Measurements from ENCODE around the gene MELK. TPM values are rescaled to one million over a fixed set of nuclear protein-coding genes. Genes with fewer than 3 reads are reported as not detected.
"Not testable (repeated sequence)": the region's sequence is repeated elsewhere in the genome, so short reads cannot be mapped to it uniquely, and the experiment has no call there.

Gene MELK
- total and polyA plus RNA-seq, 4 donors, result 9.8 to 12.9 (median 12.0) TPM

DNA sequence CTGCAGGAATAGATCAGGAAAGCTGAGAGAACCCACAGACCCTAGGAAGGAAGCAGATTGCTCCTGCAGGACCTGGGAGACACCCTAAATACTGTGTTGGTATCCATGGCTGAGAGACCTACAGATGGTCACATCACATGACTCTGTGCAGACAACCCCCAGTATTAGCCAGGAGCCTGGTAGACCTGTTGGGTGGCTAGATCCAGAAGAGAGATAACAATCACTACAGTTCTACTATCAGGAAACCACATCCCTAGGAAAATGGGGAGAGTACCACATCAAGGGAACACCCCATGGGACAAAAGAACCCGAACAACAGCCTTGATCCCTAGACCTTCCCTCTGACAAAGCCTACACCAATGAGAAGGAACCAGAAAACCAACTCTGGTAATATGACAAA, 24.2 kb upstream of the MELK start:
- H3K27ac ChIP-seq (ENCODE audit: low read depth, low read length), result no peak overlapping the region
- no peaks in the 10 kb centered on the region for H3K9me3 ChIP-seq (ENCODE audit: control insufficient read depth, insufficient read depth, low read length)
- DNase-seq (ENCODE audit: low read depth in 4 of 6, low spot score in 6 of 6), result no peak
- WGBS (ENCODE audit: insufficient coverage), result no CpG with 5 or more reads among the region's 1 CpG
- H3K4me3 ChIP-seq (ENCODE audit: low read depth, low read length), result no peak overlapping the region
- H3K27me3 ChIP-seq (ENCODE audit: control insufficient read depth, insufficient read depth, low read length), result no peaks in the 10 kb centered on the region
- H3K36me3 ChIP-seq (ENCODE audit: control insufficient read depth, insufficient read depth, low read length), result no peaks in the 10 kb centered on the region
- no peaks in the 10 kb centered on the region for H3K4me1 ChIP-seq (ENCODE audit: control insufficient read depth, insufficient read depth, low read length)

DNA sequence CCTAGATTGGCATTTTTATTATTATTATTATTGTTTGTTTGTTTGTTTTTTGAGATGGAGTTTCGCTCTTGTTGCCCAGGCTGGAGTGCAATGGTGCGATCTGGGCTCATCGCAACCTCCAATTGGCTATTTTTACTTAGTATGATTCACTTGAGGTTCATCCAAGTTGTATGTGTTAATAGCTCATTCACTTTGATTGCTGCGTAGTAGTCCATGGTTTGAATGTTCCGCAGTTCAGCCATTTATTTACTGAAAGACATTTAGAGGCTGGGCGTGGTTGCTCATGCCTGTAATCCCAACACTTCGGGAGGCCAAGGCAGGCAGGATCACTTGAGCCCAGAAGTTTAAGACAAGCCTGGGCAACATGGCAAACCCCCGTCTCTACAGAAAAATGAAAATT, 22.6 kb upstream of the MELK start:
- no peaks in the 10 kb centered on the region for H3K27me3 ChIP-seq (ENCODE audit: control insufficient read depth, insufficient read depth, low read length)
- no peaks in the 10 kb centered on the region for H3K9me3 ChIP-seq (ENCODE audit: control insufficient read depth, insufficient read depth, low read length)
- 88% methylated on average over 5 of the region's 8 CpGs for WGBS (ENCODE audit: insufficient coverage)
- no peaks in the 10 kb centered on the region for H3K4me1 ChIP-seq (ENCODE audit: control insufficient read depth, insufficient read depth, low read length)
- H3K4me3 ChIP-seq (ENCODE audit: low read depth, low read length), result no peak overlapping the region
- H3K36me3 ChIP-seq (ENCODE audit: control insufficient read depth, insufficient read depth, low read length), result no peaks in the 10 kb centered on the region
- H3K27ac ChIP-seq (ENCODE audit: low read depth, low read length), result no peak overlapping the region
- DNase-seq (ENCODE audit: low read depth in 4 of 6, low spot score in 6 of 6), result no peak

DNA sequence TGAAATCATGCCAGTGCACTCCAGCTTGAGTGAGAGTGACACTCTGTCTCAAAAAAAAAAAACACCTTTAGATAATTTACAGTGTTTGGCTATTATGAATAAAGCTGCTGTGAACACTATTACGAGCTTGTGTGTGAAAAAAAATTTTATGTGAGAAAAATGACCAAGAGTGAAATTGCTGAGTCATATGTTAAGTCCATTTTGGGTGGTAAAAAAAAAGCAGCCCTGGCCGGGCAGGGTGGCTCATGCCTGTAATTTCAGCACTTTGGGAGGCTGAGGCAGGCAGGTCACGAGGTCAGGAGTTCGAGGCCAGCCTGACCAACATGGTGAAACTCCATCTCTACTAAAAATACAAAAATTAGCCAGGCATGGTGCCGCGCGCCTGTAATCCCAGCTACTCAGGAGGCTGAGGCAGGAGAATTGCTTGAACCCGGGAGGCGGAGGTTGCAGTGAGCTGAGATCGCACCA, 22.0 kb upstream of the MELK start:
- not testable (repeated sequence) for H3K9me3 ChIP-seq (ENCODE audit: control insufficient read depth, insufficient read depth, low read length); DNase-seq (ENCODE audit: low read depth in 4 of 6, low spot score in 6 of 6); H3K4me1 ChIP-seq (ENCODE audit: control insufficient read depth, insufficient read depth, low read length); H3K27me3 ChIP-seq (ENCODE audit: control insufficient read depth, insufficient read depth, low read length); H3K36me3 ChIP-seq (ENCODE audit: control insufficient read depth, insufficient read depth, low read length); H3K27ac ChIP-seq (ENCODE audit: low read depth, low read length); H3K4me3 ChIP-seq (ENCODE audit: low read depth, low read length)
- WGBS (ENCODE audit: insufficient coverage), result 100% methylated on average over 4 of the region's 10 CpGs

DNA sequence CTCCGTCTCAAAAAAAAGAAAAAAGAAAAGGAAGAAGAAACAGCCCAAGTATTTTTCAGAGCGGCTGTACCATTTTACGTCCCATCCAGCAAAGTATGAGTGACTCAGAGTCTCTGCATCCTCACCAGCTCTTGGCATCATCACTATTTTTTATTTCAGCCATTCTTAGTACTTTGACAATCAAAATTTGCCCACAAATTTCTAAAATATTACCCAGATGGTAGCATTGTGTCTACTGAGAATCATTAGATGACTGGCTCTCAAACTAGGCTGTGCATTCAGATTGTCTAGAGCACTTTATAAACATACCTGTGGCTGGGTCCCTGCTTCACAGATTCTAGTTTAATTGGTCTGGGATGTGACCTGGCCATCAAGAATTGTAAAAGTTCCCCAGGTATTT, 21.6 kb upstream of the MELK start:
- H3K36me3 ChIP-seq (ENCODE audit: control insufficient read depth, insufficient read depth, low read length), result no peaks in the 10 kb centered on the region
- no CpG with 5 or more reads among the region's 3 CpGs for WGBS (ENCODE audit: insufficient coverage)

DNA sequence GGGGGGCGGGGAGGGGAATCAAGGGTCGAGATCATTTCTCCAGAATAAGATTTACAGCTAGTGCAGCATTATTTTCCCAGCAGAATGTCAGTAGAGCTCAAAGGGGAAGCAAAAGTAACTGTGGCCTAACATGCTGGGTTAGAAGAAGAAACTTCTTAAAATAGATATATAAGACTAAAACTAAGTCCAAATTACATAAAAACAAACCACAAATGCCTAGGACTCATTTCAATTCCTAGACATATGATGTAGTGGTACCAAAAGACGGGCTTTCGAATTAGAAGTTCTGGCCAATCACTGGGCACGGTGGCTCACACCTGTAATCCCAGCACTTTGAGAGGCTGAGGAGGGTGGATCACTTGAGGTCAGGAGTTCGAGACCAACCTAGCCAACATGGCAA, 20.8 kb upstream of the MELK start:
- Histone ChIP-seq H3K4me1 (ENCODE audit: control insufficient read depth, insufficient read depth, low read length) (no peaks in the 10 kb centered on the region), H3K27me3 (ENCODE audit: control insufficient read depth, insufficient read depth, low read length) (no peaks in the 10 kb centered on the region)
- WGBS (ENCODE audit: insufficient coverage), result no CpG with 5 or more reads among the region's 6 CpGs

More for the DNA sequence above, 21.6 kb upstream of the MELK start:
- no peak overlapping the region for H3K4me3 ChIP-seq (ENCODE audit: low read depth, low read length)
- H3K9me3 ChIP-seq (ENCODE audit: control insufficient read depth, insufficient read depth, low read length), result no peaks in the 10 kb centered on the region
- H3K27me3 ChIP-seq (ENCODE audit: control insufficient read depth, insufficient read depth, low read length), result no peaks in the 10 kb centered on the region
- no peak for DNase-seq (ENCODE audit: low read depth in 4 of 6, low spot score in 6 of 6)
- no peaks in the 10 kb centered on the region for H3K4me1 ChIP-seq (ENCODE audit: control insufficient read depth, insufficient read depth, low read length)
- no peak overlapping the region for H3K27ac ChIP-seq (ENCODE audit: low read depth, low read length)

DNA sequence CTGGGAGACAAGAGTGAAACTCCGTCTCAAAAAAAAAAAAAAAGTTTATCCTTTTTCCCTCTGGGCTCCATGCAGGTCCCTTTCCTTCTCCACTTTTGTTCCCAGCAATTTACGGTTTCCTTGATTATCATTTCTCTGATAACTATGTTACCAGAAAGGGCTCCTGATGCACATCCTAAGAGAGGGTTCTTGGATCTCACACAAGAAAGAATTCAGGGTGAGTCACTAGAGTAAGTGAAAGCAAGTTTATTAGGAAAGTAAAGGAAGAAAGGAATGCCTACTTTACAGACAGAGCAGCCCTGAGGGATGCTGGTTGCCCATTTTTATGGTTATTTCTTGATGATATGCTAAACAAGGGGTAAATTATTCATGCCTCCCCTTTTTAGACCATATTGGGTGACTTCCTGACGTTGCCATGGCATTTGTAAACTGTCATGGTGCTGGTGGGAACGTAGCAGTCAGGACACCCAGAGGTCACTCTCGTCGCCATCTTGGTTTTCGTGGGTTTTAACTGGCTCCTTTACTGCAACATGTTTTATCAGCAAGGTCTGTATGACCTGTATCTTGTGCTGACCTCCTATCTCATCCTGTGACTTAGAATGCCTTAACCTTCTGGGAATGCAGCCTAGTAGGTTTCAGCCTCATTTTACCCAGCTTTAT, 13.5 kb upstream of the MELK start:
- Histone ChIP-seq H3K4me3 (ENCODE audit: low read depth, low read length) (no peak overlapping the region), H3K9me3 (ENCODE audit: control insufficient read depth, insufficient read depth, low read length) (no peaks in the 10 kb centered on the region), H3K27ac (ENCODE audit: low read depth, low read length) (no peak overlapping the region), H3K4me1 (ENCODE audit: control insufficient read depth, insufficient read depth, low read length) (no peaks in the 10 kb centered on the region), H3K36me3 (ENCODE audit: control insufficient read depth, insufficient read depth, low read length) (no peaks in the 10 kb centered on the region), H3K27me3 (ENCODE audit: control insufficient read depth, insufficient read depth, low read length) (no peaks in the 10 kb centered on the region)
- no peak for DNase-seq (ENCODE audit: low read depth in 4 of 6, low spot score in 6 of 6)
- 79% methylated on average over 6 of the region's 7 CpGs for WGBS (ENCODE audit: insufficient coverage)

More for the DNA sequence above, 20.8 kb upstream of the MELK start:
- DNase-seq (ENCODE audit: low read depth in 4 of 6, low spot score in 6 of 6), result no peak
- no peaks in the 10 kb centered on the region for H3K9me3 ChIP-seq (ENCODE audit: control insufficient read depth, insufficient read depth, low read length)
- H3K27ac ChIP-seq (ENCODE audit: low read depth, low read length), result no peak overlapping the region
- no peaks in the 10 kb centered on the region for H3K36me3 ChIP-seq (ENCODE audit: control insufficient read depth, insufficient read depth, low read length)
- H3K4me3 ChIP-seq (ENCODE audit: low read depth, low read length), result no peak overlapping the region

DNA sequence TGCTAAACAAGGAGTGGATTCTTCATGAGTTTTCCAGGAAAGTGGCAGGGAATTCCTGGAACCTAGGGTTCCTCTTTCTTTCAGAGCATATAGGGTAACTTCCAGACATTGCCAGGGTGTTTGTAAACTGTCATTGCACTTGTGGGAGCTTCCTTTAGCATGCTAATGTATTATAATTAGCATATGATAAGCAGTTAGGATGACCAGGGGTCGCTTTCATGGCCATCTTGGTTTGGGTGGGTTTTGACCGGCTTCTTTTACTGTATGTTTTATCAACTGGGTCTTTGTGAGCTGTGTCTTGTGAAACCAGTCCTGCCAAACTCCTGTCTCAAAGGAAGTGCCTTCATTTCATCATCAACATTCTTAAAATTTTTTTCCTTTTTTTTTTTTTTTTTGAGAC, 11.9 kb upstream of the MELK start:
- Histone ChIP-seq H3K4me1 (ENCODE audit: control insufficient read depth, insufficient read depth, low read length) (no peaks in the 10 kb centered on the region), H3K36me3 (ENCODE audit: control insufficient read depth, insufficient read depth, low read length) (no peaks in the 10 kb centered on the region), H3K27me3 (ENCODE audit: control insufficient read depth, insufficient read depth, low read length) (no peaks in the 10 kb centered on the region), H3K9me3 (ENCODE audit: control insufficient read depth, insufficient read depth, low read length) (no peaks in the 10 kb centered on the region), H3K27ac (ENCODE audit: low read depth, low read length) (no peak overlapping the region), H3K4me3 (ENCODE audit: low read depth, low read length) (no peak overlapping the region)
- no CpG with 5 or more reads among the region's 2 CpGs for WGBS (ENCODE audit: insufficient coverage)
- no peak for DNase-seq (ENCODE audit: low read depth in 4 of 6, low spot score in 6 of 6)

DNA sequence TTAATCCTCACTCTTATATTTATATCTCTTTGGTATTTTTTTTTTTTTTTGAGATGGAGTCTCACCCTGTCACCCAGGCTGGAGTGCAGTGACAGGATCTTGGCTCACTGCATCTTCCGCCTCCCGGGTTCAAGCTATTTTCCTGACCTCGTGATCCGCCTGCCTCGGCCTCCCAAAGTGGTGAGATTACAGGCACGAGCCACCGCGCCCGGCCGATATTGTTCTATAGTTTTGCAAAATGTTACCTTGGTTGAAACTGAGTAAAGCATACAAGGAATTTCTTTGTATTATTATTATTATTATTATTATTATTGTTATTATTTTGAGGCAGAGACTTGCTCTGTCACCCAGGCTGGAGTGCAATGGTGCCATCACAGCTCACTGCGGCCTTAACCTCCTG, 9.9 kb upstream of the MELK start:
- H3K4me3 ChIP-seq (ENCODE audit: low read depth, low read length); H3K9me3 ChIP-seq (ENCODE audit: control insufficient read depth, insufficient read depth, low read length); H3K27me3 ChIP-seq (ENCODE audit: control insufficient read depth, insufficient read depth, low read length); H3K36me3 ChIP-seq (ENCODE audit: control insufficient read depth, insufficient read depth, low read length); DNase-seq (ENCODE audit: low read depth in 4 of 6, low spot score in 6 of 6); H3K4me1 ChIP-seq (ENCODE audit: control insufficient read depth, insufficient read depth, low read length); H3K27ac ChIP-seq (ENCODE audit: low read depth, low read length): not testable (repeated sequence)
- WGBS (ENCODE audit: insufficient coverage), result 96% methylated on average over 4 of the region's 11 CpGs

DNA sequence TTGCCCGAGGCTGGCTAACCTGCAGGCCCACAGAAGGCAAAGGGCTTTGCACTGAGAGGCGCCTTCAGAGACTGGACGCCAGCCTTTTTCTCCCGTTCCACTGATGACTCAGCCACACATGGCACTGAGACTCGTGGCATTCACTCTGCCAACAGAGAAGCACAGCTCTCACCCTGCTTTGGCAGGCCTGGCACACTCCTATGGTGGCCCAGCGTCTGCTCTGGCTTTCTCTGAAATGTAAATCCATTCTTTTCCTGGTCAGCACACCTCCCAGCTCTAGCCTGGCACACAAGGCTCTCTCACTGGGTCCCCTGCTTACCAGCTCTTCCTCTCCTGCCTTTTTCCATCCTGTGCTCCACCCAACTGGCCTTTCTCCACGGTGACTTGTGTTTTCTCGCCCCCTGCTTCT, 5.9 kb upstream of the MELK start:
- 48% methylated on average over 8 of the region's 8 CpGs for WGBS (ENCODE audit: insufficient coverage)
- Histone ChIP-seq H3K9me3 (ENCODE audit: control insufficient read depth, insufficient read depth, low read length) (no peaks in the 10 kb centered on the region), H3K36me3 (ENCODE audit: control insufficient read depth, insufficient read depth, low read length) (no peaks in the 10 kb centered on the region), H3K27ac (ENCODE audit: low read depth, low read length) (peak overlapping the region; percentile 37), H3K27me3 (ENCODE audit: control insufficient read depth, insufficient read depth, low read length) (no peaks in the 10 kb centered on the region), H3K4me1 (ENCODE audit: control insufficient read depth, insufficient read depth, low read length) (peaks cover 5% of the 10 kb centered on the region), H3K4me3 (ENCODE audit: low read depth, low read length) (no peak overlapping the region)
- peak in 1 of 6 donors; percentile 74 for DNase-seq (ENCODE audit: low read depth in 4 of 6, low spot score in 6 of 6)

DNA sequence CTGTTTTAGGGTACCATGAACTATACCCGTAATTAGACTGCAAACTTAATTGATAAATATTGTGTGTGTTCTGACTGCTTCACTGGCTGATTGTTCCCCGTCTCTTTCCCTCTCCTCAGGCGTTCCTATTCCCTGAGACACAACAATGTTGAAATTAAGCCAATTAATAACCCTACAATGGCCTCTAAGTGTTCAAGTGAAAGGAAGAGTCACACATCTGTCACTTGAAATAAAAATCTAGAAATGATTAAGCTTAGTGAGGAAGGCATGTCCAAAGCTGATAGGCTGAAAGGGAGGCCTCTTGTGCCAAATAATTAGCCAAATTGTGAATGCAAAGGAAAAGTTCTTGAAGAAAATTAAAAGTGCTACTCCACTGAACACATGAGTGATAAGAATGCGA, 4.0 kb upstream of the MELK start:
- H3K9me3 ChIP-seq (ENCODE audit: control insufficient read depth, insufficient read depth, low read length); H3K27ac ChIP-seq (ENCODE audit: low read depth, low read length); H3K4me3 ChIP-seq (ENCODE audit: low read depth, low read length); H3K36me3 ChIP-seq (ENCODE audit: control insufficient read depth, insufficient read depth, low read length); H3K27me3 ChIP-seq (ENCODE audit: control insufficient read depth, insufficient read depth, low read length): not testable (repeated sequence)
- peaks cover 14% of the 10 kb centered on the region for H3K4me1 ChIP-seq (ENCODE audit: control insufficient read depth, insufficient read depth, low read length)
- WGBS (ENCODE audit: insufficient coverage), result no CpG with 5 or more reads among the region's 4 CpGs
- DNase-seq (ENCODE audit: low read depth in 4 of 6, low spot score in 6 of 6), result peak in 1 of 6 donors; percentile 6
